Motor neuron (in vitro differentiated cells): ENCODE data around the gene FHIT. TPM values are rescaled to one million over a fixed set of nuclear protein-coding genes. Genes with fewer than 3 reads are reported as not detected.

ENCODE experiments used
- ATAC-seq, 8 experiments: fragments of 200-7000 bp; cut with Tn5 transposase; replicated peaks in 6 of 8; 2 replicates each; pipeline ENCODE4 v1.8.0; 2021; ENCODE audit warnings: mild to moderate bottlenecking in 8 of 8, moderate library complexity in 8 of 8
- H3K27ac ChIP-seq, 2 donors: fragments of 250-450 bp; sonication (Bioruptor Pico); 2 replicates each; pipeline ENCODE4 v1.9.0; 2021; ENCODE audit warnings: antibody characterized with exemption in 2 of 2, mild to moderate bottlenecking in 2 of 2, moderate library complexity in 1 of 2
- H3K4me1 ChIP-seq, 2 donors: fragments of 250-450 bp; sonication (Bioruptor Pico); replicated peaks in 1 of 2; 2 replicates each; pipeline ENCODE4 v1.6.1; 2021; ENCODE audit warnings: antibody characterized with exemption in 2 of 2, mild to moderate bottlenecking in 2 of 2, moderate library complexity in 1 of 2
- H3K4me3 ChIP-seq, 5 donors: fragments of 250-450 bp; sonication (Bioruptor Pico); 2 replicates each; pipeline ENCODE4 v1.9.0; 2021; ENCODE audit warnings: antibody characterized with exemption in 5 of 5, mild to moderate bottlenecking in 5 of 5, moderate library complexity in 4 of 5
- WGBS, 10 experiments: fragments of 450-650 bp; shearing (Covaris generic); methylation state at CpG; one replicate each; pipeline ENCODE4 v1.0.0; 2022; 5-methylcytosine and 5-hydroxymethylcytosine counted together
- in situ Hi-C, 9 experiments: fragments of 400-800 bp; cut with MboI; loops; one replicate each; pipeline ENCODE4 v1.15.0; 2021; ENCODE audit warnings: low sequenced_read_pairs in 9 of 9, low pct_unique_long_range_greater_than_20kb in 2 of 9; ENCODE audit not compliant: unreplicated experiment in 9 of 9
- total RNA-seq, 8 experiments: library from RNA; unstranded; fragments of 300-600 nt; gene quantifications; 2 replicates each; pipeline versions ENCODE4 v1.2.3 to v1.2.4, GENCODE V29; 2022

FHIT gene
- total RNA-seq, 8 experiments from 2014 or later, result 1.6 to 25.1 (median 12.1) TPM

DNA sequence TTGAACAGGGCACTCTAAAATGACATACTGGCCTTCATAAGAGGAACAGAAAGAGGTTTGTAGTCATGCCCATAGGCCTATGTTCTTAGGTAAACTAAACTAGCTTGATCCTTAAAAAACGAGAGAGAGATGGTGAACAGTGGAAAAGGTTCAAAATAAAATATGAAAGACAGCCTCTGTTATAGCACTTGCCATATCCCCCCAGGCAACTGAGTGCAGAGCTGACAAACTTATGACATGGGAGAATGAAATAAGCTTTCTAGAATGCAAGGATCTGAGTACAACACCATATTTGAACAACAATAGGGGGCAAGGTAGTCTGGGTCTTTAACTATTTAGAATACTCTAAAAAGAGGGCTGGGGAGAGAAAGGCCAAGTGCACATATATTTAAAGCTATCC is 1500.9 kb downstream of the FHIT start:
- H3K4me3 ChIP-seq, result no peak overlapping the region
- H3K27ac ChIP-seq, result no peak overlapping the region
- WGBS, 10 experiments, result 22 to 83% (median 67%) methylated on average over 1 of the region's 1 CpG; no CpG with 5 or more reads in 2 of the 10 experiments
- in situ Hi-C loops, result no loop called here
- peaks cover 0 to 9% of the 10 kb centered on the region in 2 donors for H3K4me1 ChIP-seq
- ATAC-seq, result no peak

GRCh38 chr3:59749291-59749690 is 1502.0 kb downstream of the FHIT start:
- peaks cover 0 to 9% of the 10 kb centered on the region in 2 donors for H3K4me1 ChIP-seq
- H3K4me3 ChIP-seq, result no peak overlapping the region
- ATAC-seq, result no peak
- no peak overlapping the region for H3K27ac ChIP-seq
- WGBS, 10 experiments, result 0 to 81% (median 64%) methylated on average over 1 to 6 of the region's 6 CpGs; no CpG with 5 or more reads in 3 of the 10 experiments
- in situ Hi-C loops, result no loop called here

DNA sequence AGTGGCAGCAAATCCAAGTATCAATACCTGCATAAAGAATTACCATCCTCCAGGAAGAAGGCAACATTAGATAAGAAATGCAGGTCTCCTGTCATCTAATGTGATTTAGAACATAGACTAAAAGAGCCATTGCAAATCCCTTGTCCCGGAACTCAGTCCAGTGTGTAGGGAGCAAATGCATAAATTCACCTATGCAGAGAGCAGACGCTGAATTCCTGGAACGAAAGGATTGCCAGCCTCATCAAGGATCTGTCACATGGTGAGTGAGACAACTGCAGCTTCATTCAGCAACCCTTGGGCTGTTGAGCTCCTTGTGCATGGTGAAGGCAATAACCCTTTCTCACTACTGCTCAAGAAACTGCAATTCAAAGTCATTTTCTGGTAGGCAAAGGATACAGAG is 1504.7 kb downstream of the FHIT start:
- 57 to 92% (median 64%) methylated on average over 1 to 3 of the region's 3 CpGs; no CpG with 5 or more reads in 5 of the 10 experiments for WGBS, 10 experiments
- H3K4me1 ChIP-seq, result no peaks in the 10 kb centered on the region
- in situ Hi-C loops, result no loop called here
- ATAC-seq, result peak in 3 of 8 experiments; percentile 49 to 74 (median 59)
- H3K27ac ChIP-seq, result no peak overlapping the region
- H3K4me3 ChIP-seq, result no peak overlapping the region

GRCh38 chr3:59737241-59737640 is 1514.0 kb downstream of the FHIT start:
- Histone ChIP-seq H3K27ac (no peak overlapping the region), H3K4me3 (no peak overlapping the region), H3K4me1 (no peaks in the 10 kb centered on the region)
- no peak for ATAC-seq
- in situ Hi-C loops, result no loop called here
- 40 to 93% (median 77%) methylated on average over 1 to 3 of the region's 3 CpGs; no CpG with 5 or more reads in 4 of the 10 experiments for WGBS, 10 experiments

DNA sequence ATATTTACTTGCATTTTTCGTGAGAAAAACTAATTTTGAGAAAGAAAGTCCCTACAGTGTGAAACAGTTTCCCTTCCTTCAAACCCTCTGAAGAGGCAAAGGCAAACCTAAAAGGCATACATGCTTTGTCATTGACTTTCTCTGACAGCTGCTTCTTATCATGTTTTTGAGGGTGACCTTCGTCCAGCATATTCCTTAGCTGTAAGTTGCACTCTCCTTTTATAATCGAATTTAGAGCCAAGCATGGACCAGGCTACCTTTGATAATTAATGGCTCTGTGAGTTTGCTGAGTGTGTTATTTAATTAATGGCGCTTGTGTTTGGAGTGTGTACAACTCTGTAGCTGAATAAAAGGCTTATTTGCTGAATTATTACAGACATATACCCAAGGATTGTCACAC is 1517.2 kb downstream of the FHIT start:
- no peak overlapping the region for H3K27ac ChIP-seq
- H3K4me3 ChIP-seq, result no peak overlapping the region
- H3K4me1 ChIP-seq, result peaks cover 0 to 4% of the 10 kb centered on the region in 2 donors
- 25 to 88% (median 66%) methylated on average over 1 to 4 of the region's 4 CpGs for WGBS, 10 experiments
- ATAC-seq, result no peak
- in situ Hi-C loops, result no loop called here

DNA sequence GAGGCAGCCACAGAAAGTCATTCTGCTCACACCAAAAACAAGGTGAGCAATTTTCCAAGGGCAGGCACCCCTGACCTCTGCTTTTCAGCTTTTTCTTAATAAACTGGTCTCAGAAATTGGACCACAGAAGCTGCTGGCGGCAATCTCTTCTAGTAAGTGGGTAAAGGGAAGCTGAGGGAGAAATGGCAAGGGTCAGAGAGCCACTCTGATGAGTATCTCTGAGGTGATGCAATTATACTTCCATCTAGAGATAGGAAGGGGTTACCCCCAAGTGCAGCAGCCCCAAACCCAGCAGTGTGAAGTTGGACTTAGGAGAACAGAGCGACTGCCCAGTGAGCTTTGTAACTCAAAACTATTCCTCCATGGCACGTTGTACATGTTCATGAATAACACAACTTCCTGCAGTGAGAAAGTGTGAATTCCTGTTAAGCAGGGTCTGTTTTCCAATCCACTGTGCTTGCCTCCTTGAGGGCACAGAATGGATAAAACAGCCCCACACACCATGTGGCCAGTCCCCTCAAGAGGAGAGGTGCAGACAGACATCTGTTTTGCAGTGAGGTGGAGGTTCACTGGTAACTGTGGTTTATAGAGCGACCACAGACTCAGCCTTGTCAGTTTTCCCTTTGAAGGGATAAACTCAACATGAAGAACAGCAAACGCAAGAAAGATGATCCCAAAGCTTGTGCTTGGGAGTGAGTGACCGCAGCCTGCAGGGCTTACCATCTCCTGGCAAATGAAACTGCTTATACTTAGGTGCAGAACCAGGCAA is 1518.0 kb downstream of the FHIT start:
- H3K4me3 ChIP-seq, result no peak overlapping the region
- peaks cover 2 to 6% of the 10 kb centered on the region in 2 donors for H3K4me1 ChIP-seq
- H3K27ac ChIP-seq, result no peak overlapping the region
- in situ Hi-C loops, result no loop called here
- 37 to 100% (median 89%) methylated on average over 1 to 5 of the region's 6 CpGs for WGBS, 10 experiments
- ATAC-seq, result no peak

DNA sequence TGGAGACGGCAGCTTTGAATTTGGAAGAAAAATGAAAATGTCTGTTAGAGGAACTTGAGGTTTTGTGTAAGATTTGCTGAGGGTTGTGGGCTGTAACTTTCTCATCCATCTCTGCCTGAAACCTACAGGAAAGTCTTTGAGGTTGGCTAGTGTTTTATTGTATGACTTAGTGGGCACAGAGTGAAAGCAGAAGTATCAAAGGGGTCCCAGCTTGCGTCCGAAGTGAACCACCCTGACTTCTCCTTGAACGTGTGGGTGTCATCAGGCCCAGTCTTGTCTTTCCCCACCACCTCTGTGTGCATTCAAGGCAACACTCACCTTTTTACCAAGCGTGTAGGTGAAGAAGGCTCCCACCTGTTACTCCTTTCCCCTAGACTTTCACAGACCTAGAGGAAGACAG is 1519.3 kb downstream of the FHIT start:
- no peak for ATAC-seq
- in situ Hi-C loops, result no loop called here
- Histone ChIP-seq H3K27ac (no peak overlapping the region), H3K4me1 (peaks cover 5 to 6% of the 10 kb centered on the region in 2 donors), H3K4me3 (no peak overlapping the region)
- WGBS, 10 experiments, result 57 to 100% (median 90%) methylated on average over 1 to 5 of the region's 5 CpGs; no CpG with 5 or more reads in 2 of the 10 experiments

- WGBS, 10 experiments, result 23 to 96% (median 90%) methylated on average over 1 to 4 of the region's 4 CpGs; no CpG with 5 or more reads in 1 of the 10 experiments
- Histone ChIP-seq H3K27ac (no peak overlapping the region), H3K4me3 (no peak overlapping the region), H3K4me1 (peaks cover 5 to 6% of the 10 kb centered on the region in 2 donors)
- in situ Hi-C loops, result no loop called here
- peak in 3 of 8 experiments; percentile 8 to 71 (median 70) for ATAC-seq
Observed at GRCh38 chr3:59730591-59730990, 1520.7 kb downstream of the FHIT start.

DNA sequence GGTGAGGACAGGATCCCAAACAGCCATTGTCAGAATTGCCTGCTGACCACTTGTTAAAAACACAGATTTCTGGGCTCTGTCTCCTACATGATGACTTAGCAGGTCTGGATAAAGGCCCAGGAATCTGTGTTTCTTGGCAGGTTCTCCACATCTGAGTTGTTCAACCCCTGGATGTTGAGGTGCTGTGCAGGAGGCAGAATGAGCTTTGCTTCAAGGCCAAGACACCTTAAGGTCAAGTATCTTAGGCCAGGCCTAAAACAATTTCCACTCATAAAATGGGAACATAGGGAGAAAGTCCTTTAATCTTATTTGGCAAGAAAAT is 1522.7 kb downstream of the FHIT start:
- Histone ChIP-seq H3K4me1 (peaks cover 5 to 6% of the 10 kb centered on the region in 2 donors), H3K27ac (no peak overlapping the region), H3K4me3 (no peak overlapping the region)
- no peak for ATAC-seq
- in situ Hi-C loops, result no loop called here

- H3K27ac ChIP-seq, result no peak overlapping the region
- peak in 3 of 8 experiments; percentile 26 to 73 (median 53) for ATAC-seq
- no peak overlapping the region for H3K4me3 ChIP-seq
- WGBS, 10 experiments, result 56 to 100% (median 83%) methylated on average over 1 to 4 of the region's 4 CpGs; no CpG with 5 or more reads in 1 of the 10 experiments
- H3K4me1 ChIP-seq, result peaks cover 5 to 6% of the 10 kb centered on the region in 2 donors
- in situ Hi-C loops, result no loop called here
Observed at GRCh38 chr3:59727902-59728586, 1523.2 kb downstream of the FHIT start.

DNA sequence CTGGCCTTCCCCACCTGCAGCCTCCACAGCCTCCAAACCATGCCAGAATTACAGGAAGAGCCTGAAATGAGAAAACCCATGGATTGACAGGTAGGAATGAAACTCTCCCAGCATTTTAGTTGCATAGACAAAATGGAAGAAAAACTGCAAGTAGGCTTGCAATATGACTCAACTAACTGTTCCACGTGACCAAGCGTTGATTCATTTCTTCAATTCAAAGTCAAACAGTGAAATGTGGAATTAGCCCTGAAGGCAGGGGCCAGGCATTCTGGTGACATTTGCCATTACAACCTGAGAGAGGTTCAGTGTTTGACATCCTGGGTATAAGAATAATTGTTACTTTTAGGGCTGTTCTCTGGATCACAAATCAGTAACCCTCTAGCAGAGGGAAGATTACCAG is 1525.0 kb downstream of the FHIT start:
- 58 to 100% (median 95%) methylated on average over 2 of the region's 2 CpGs; no CpG with 5 or more reads in 6 of the 10 experiments for WGBS, 10 experiments
- no peak overlapping the region for H3K27ac ChIP-seq
- in situ Hi-C loops, result no loop called here
- H3K4me3 ChIP-seq, result no peak overlapping the region
- no peak for ATAC-seq
- peaks cover 5 to 6% of the 10 kb centered on the region in 2 donors for H3K4me1 ChIP-seq

- Histone ChIP-seq H3K27ac (no peak overlapping the region), H3K4me1 (peaks cover 3 to 11% of the 10 kb centered on the region in 2 donors), H3K4me3 (no peak overlapping the region)
- ATAC-seq, result peak in 7 of 8 experiments; percentile 39 to 95 (median 81)
- in situ Hi-C loops, result no loop called here
- 0 to 67% (median 33%) methylated on average over 1 of the region's 1 CpG; no CpG with 5 or more reads in 3 of the 10 experiments for WGBS, 10 experiments
Observed at GRCh38 chr3:59717679-59718205, 1533.5 kb downstream of the FHIT start.

GRCh38 chr3:59714066-59714465 is 1537.2 kb downstream of the FHIT start:
- in situ Hi-C loops, result no loop called here
- H3K4me1 ChIP-seq, result peaks cover 3 to 11% of the 10 kb centered on the region in 2 donors
- no peak overlapping the region for H3K27ac ChIP-seq
- H3K4me3 ChIP-seq, result no peak overlapping the region
- no peak for ATAC-seq
- 0 to 100% (median 50%) methylated on average over 1 of the region's 1 CpG; no CpG with 5 or more reads in 3 of the 10 experiments for WGBS, 10 experiments
